ENCODE results near the gene COL27A1.
A peak's percentile ranks its signal among the peaks of the same experiment; 100 is the strongest.

The COL27A1 gene

DNA sequence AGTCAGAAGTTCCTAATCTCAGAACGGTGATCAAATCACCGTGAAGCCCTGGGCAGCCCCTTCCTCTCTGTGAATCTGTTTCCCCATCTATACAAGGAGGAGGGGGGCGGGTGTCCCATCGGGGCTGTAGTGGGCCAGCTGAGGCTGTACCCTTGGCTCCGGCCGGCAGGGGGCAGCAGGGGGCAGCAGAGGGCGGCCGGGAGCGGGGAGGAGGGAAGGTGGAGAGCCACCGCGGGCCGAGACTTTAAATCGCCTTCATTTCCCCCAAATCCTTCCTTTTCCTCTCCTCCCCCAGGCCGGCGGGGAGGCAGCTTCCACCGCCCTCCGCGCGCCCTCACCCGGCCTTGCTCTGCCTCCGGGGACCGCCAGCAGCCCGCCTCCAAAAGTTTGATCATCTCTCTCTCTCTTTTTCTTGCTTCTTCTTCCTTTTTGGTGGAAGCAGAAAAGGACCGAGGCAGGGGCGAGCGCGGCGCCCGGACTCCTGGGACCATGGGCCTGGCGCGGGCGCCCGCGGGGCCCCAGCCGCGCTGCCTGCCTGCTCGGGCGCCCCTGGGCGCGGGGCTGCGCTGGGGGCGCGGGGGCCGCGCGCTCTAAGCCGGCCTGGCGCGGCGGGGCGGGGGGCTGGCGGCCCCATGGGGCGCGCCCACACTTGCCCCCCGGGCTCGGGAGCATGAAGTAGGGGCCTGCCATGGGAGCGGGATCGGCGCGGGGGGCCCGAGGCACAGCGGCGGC lies at the start of gene COL27A1:
Gene COL27A1 (plus strand): TSS at position 275 of the 732 bp plus-strand sequence. CDS start 414 bp downstream, at position 689.
- H3K36me3 ChIP-seq (ENCODE audit: control insufficient read depth, low read depth, low read length): no peaks in the 10 kb centered on the region
- H3K27ac ChIP-seq (ENCODE audit: low read length): no peak within 1 kb of the TSS
- H3K9ac ChIP-seq (ENCODE audit: low read length): peak within 1 kb of the TSS; percentile 25
- no peaks in the 10 kb centered on the region for H3K9me3 ChIP-seq (ENCODE audit: control insufficient read depth, low read depth, low read length)
- peak within 1 kb of the TSS; percentile 71 for H3K4me3 ChIP-seq (ENCODE audit: low read length)
- H3K27me3 ChIP-seq (ENCODE audit: control insufficient read depth, insufficient read depth, low read length): peaks cover 53% of the 10 kb centered on the region
- H3K4me1 ChIP-seq (ENCODE audit: control insufficient read depth, low read depth, low read length): peaks cover 9% of the 10 kb centered on the region

GRCh38 chr9:114107286-114108001 lies 47.9 kb upstream of the COL27A1 start:
- H3K4me3 ChIP-seq (ENCODE audit: low read length): no peak overlapping the region
- H3K9me3 ChIP-seq (ENCODE audit: control insufficient read depth, low read depth, low read length): no peaks in the 10 kb centered on the region
- peaks cover 6% of the 10 kb centered on the region for H3K27me3 ChIP-seq (ENCODE audit: control insufficient read depth, insufficient read depth, low read length)
- no peaks in the 10 kb centered on the region for H3K4me1 ChIP-seq (ENCODE audit: control insufficient read depth, low read depth, low read length)
- H3K27ac ChIP-seq (ENCODE audit: low read length): no peak overlapping the region
- H3K9ac ChIP-seq (ENCODE audit: low read length): no peak overlapping the region
- H3K36me3 ChIP-seq (ENCODE audit: control insufficient read depth, low read depth, low read length): no peaks in the 10 kb centered on the region

- H3K27me3 ChIP-seq (ENCODE audit: control insufficient read depth, insufficient read depth, low read length): peaks cover 6% of the 10 kb centered on the region
- H3K4me1 ChIP-seq (ENCODE audit: control insufficient read depth, low read depth, low read length): no peaks in the 10 kb centered on the region
- no peak overlapping the region for H3K27ac ChIP-seq (ENCODE audit: low read length)
- H3K9me3 ChIP-seq (ENCODE audit: control insufficient read depth, low read depth, low read length): no peaks in the 10 kb centered on the region
- H3K9ac ChIP-seq (ENCODE audit: low read length): no peak overlapping the region
- no peaks in the 10 kb centered on the region for H3K36me3 ChIP-seq (ENCODE audit: control insufficient read depth, low read depth, low read length)
- H3K4me3 ChIP-seq (ENCODE audit: low read length): no peak overlapping the region
These were observed 47.1 kb upstream of the COL27A1 start for GRCh38 chr9:114108016-114108833.

- H3K27ac ChIP-seq (ENCODE audit: low read length): no peak overlapping the region
- H3K9ac ChIP-seq (ENCODE audit: low read length): no peak overlapping the region
- no peak overlapping the region for H3K4me3 ChIP-seq (ENCODE audit: low read length)
- no peaks in the 10 kb centered on the region for H3K4me1 ChIP-seq (ENCODE audit: control insufficient read depth, low read depth, low read length)
- no peaks in the 10 kb centered on the region for H3K9me3 ChIP-seq (ENCODE audit: control insufficient read depth, low read depth, low read length)
- H3K36me3 ChIP-seq (ENCODE audit: control insufficient read depth, low read depth, low read length): no peaks in the 10 kb centered on the region
- peaks cover 6% of the 10 kb centered on the region for H3K27me3 ChIP-seq (ENCODE audit: control insufficient read depth, insufficient read depth, low read length)
These were observed 46.2 kb upstream of the COL27A1 start for GRCh38 chr9:114109124-114109523.

DNA sequence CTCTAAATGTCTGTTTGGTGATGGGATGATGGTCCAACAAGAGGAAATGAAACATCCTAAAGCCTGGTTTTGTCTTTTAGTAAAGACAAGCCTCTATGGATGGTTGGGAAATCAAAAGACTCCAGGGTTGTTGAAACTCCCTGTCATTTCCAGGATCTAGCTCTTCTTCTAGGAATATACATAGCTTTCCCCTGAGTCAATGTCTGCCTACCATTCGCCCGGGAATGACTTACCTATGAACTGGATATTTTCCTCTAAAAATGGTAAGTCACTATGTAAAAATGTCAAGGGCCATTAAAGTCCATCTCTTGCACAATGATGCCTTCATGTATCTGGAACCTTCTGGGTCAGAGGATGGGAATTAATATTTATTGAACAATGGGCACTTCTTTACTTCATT lies 45.2 kb upstream of the COL27A1 start:
- H3K36me3 ChIP-seq (ENCODE audit: control insufficient read depth, low read depth, low read length): no peaks in the 10 kb centered on the region
- H3K27ac ChIP-seq (ENCODE audit: low read length): no peak overlapping the region

DNA sequence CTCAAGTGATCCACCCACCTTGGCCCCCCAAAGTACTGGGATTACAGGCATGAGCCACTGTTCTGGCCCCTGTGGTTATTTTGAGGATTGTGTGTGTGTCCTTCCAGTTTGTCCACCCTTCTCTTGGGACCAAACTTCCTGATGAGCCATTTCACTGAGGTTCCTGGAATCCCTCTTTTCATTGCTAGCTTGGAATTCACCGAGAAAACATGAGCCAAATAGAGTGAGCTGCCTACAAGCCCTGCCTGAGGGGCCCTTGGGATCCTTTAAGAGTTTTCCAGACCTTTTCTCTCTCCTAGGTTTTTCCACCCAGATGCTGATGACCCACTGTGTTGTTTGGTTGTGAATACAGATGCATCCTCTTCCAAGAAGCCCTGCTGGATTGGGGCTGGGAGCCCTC lies 43.0 kb upstream of the COL27A1 start:
- Histone ChIP-seq H3K27me3 (ENCODE audit: control insufficient read depth, insufficient read depth, low read length) (peaks cover 6% of the 10 kb centered on the region), H3K9ac (ENCODE audit: low read length) (no peak overlapping the region), H3K4me3 (ENCODE audit: low read length) (no peak overlapping the region), H3K4me1 (ENCODE audit: control insufficient read depth, low read depth, low read length) (no peaks in the 10 kb centered on the region), H3K9me3 (ENCODE audit: control insufficient read depth, low read depth, low read length) (no peaks in the 10 kb centered on the region), H3K36me3 (ENCODE audit: control insufficient read depth, low read depth, low read length) (no peaks in the 10 kb centered on the region), H3K27ac (ENCODE audit: low read length) (no peak overlapping the region)

More for the DNA sequence above, 45.2 kb upstream of the COL27A1 start:
- H3K9ac ChIP-seq (ENCODE audit: low read length): no peak overlapping the region
- H3K27me3 ChIP-seq (ENCODE audit: control insufficient read depth, insufficient read depth, low read length): peaks cover 6% of the 10 kb centered on the region
- no peak overlapping the region for H3K4me3 ChIP-seq (ENCODE audit: low read length)
- no peaks in the 10 kb centered on the region for H3K9me3 ChIP-seq (ENCODE audit: control insufficient read depth, low read depth, low read length)
- H3K4me1 ChIP-seq (ENCODE audit: control insufficient read depth, low read depth, low read length): no peaks in the 10 kb centered on the region

DNA sequence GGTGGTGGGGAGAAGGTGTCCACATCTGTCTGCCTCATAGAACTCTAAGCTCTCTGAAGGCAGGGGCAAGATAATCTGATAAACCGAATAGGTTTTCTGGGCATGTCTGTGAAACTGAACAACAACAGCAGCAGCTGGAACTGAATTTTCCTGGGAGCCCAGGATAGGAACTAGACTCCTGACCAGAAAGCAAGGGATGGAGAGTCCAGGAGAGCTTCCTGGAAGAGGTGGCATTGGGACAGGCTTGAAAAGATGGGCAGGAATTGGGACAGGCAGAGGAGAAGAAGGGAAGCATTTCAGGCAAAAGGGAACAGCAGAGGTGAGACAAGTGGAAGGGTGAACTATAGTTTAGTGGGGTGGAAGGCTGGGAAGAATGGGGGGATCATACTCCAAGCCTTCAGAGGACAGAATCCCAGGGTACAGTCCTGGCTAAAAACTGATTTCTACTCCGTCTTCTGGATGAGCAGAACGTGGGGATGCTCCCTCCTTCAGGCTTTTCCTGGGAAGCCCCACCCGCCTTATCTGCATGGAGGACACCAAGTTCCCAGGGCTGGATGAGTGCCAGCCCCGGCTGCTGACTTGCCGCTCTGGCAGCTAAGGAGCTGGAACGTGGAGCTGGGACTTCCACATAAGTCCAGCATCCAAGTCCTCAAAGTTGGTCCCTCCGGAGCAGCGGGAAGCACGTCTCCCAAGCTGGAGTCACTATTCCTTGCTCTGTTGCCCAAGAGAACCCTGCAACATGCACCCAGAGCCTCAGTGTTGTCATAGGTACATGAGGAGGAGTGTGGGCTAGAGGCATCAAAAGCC lies 42.4 kb upstream of the COL27A1 start:
- Histone ChIP-seq H3K27ac (ENCODE audit: low read length) (no peak overlapping the region), H3K4me3 (ENCODE audit: low read length) (no peak overlapping the region), H3K27me3 (ENCODE audit: control insufficient read depth, insufficient read depth, low read length) (peaks cover 6% of the 10 kb centered on the region), H3K4me1 (ENCODE audit: control insufficient read depth, low read depth, low read length) (no peaks in the 10 kb centered on the region), H3K9ac (ENCODE audit: low read length) (no peak overlapping the region), H3K9me3 (ENCODE audit: control insufficient read depth, low read depth, low read length) (no peaks in the 10 kb centered on the region), H3K36me3 (ENCODE audit: control insufficient read depth, low read depth, low read length) (no peaks in the 10 kb centered on the region)

DNA sequence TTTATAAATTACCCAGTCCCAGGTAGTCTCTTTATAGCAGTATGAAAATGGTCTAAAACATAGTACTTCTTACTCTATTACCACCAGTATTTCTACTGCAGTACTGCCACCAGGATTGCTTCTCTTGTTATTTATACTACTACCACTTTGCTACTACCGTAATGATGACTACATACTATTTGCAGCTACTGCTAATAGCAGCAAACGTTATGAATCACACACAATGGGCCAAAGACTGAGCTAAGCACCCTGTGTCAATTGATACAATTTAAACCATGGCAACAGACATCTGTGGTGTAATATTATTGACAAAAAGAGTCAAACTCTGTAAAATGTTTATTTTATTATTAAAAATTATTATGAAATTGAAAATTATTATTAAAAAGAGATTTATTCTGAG lies 41.0 kb upstream of the COL27A1 start:
- no peaks in the 10 kb centered on the region for H3K36me3 ChIP-seq (ENCODE audit: control insufficient read depth, low read depth, low read length)
- no peaks in the 10 kb centered on the region for H3K4me1 ChIP-seq (ENCODE audit: control insufficient read depth, low read depth, low read length)
- H3K27me3 ChIP-seq (ENCODE audit: control insufficient read depth, insufficient read depth, low read length): no peaks in the 10 kb centered on the region
- no peak overlapping the region for H3K9ac ChIP-seq (ENCODE audit: low read length)
- no peak overlapping the region for H3K4me3 ChIP-seq (ENCODE audit: low read length)
- no peaks in the 10 kb centered on the region for H3K9me3 ChIP-seq (ENCODE audit: control insufficient read depth, low read depth, low read length)
- no peak overlapping the region for H3K27ac ChIP-seq (ENCODE audit: low read length)

GRCh38 chr9:114115654-114116125 lies 39.6 kb upstream of the COL27A1 start:
- no peaks in the 10 kb centered on the region for H3K4me1 ChIP-seq (ENCODE audit: control insufficient read depth, low read depth, low read length)
- H3K36me3 ChIP-seq (ENCODE audit: control insufficient read depth, low read depth, low read length): no peaks in the 10 kb centered on the region

DNA sequence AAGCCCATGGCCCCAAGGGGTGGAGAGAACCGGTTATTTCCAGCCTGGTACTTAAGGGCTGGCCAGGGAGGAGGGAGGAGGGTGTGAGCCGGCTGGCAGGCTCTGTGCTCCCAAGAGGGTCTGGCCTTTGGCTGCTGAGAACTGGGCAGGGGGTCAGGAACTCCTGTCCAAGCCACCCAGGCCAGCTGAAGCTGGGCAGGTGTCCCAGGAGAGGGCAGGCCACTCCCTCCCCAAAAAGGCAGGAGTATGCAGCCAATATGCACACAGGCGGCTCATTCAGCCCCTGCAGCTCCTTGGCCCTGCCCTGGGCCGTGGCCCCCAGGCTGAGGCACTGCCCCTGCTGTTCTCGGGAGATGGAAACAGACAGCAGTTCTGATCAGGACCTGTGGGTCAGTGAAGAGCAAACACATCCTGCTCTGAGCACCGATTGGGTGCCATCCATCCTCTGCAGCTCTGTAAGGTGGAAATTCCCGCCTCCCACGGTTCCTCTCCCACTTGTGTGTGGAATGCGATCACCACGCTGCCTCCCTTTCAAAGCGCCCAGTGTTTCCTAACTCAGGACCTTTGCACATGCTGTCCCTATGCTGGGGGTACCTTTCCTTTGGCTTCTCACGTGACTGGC lies 39.1 kb upstream of the COL27A1 start:
- H3K36me3 ChIP-seq (ENCODE audit: control insufficient read depth, low read depth, low read length): no peaks in the 10 kb centered on the region
- H3K27me3 ChIP-seq (ENCODE audit: control insufficient read depth, insufficient read depth, low read length): no peaks in the 10 kb centered on the region
- H3K9ac ChIP-seq (ENCODE audit: low read length): no peak overlapping the region
- no peaks in the 10 kb centered on the region for H3K4me1 ChIP-seq (ENCODE audit: control insufficient read depth, low read depth, low read length)
- H3K9me3 ChIP-seq (ENCODE audit: control insufficient read depth, low read depth, low read length): no peaks in the 10 kb centered on the region
- H3K4me3 ChIP-seq (ENCODE audit: low read length): no peak overlapping the region
- no peak overlapping the region for H3K27ac ChIP-seq (ENCODE audit: low read length)

More at GRCh38 chr9:114115654-114116125, 39.6 kb upstream of the COL27A1 start:
- no peaks in the 10 kb centered on the region for H3K9me3 ChIP-seq (ENCODE audit: control insufficient read depth, low read depth, low read length)
- no peak overlapping the region for H3K9ac ChIP-seq (ENCODE audit: low read length)
- H3K27ac ChIP-seq (ENCODE audit: low read length): no peak overlapping the region
- no peak overlapping the region for H3K4me3 ChIP-seq (ENCODE audit: low read length)
- no peaks in the 10 kb centered on the region for H3K27me3 ChIP-seq (ENCODE audit: control insufficient read depth, insufficient read depth, low read length)

All from iPS-18a (cell line).